ENCODE measurements around the gene IGF1R.

GRCh38 chr15:98900356-98900755 lies 252.0 kb downstream of the IGF1R start:
- no peak for TF ChIP-seq CTCF (IDR thresholded peaks at IDR 0.05)
- TF ChIP-seq NFE2L1 (CRISPR knock-in tag; IDR thresholded peaks at IDR 0.05), result no peak
- TF ChIP-seq ATF1 (CRISPR knock-in tag; IDR thresholded peaks at IDR 0.05), result no peak
- no peak for TF ChIP-seq SP1 (CRISPR knock-in tag; conservative IDR thresholded peaks at IDR 0.05)
- TF ChIP-seq MAX (CRISPR knock-in tag; IDR thresholded peaks at IDR 0.05), result no peak
- TF ChIP-seq JUN (CRISPR knock-in tag; IDR thresholded peaks at IDR 0.05), result no peak
- TF ChIP-seq USF1 (CRISPR knock-in tag; IDR thresholded peaks at IDR 0.05), result no peak
- TF ChIP-seq MYBL2 (CRISPR knock-in tag; IDR thresholded peaks at IDR 0.05), result no peak
- TF ChIP-seq CREB1 (CRISPR knock-in tag; IDR thresholded peaks at IDR 0.05), result no peak
- TF ChIP-seq ZNF416 (CRISPR knock-in tag; IDR thresholded peaks at IDR 0.05), result no peak

All from WTC11 (cell line).